HEK293 (cell line): ENCODE measurements around the gene DLL4.
A peak's percentile ranks its signal among the peaks of the same experiment; 100 is the strongest.

Experiments
- ATF2 ChIP-seq: fragments of 450-650 bp; formaldehyde crosslinking; IDR thresholded peaks from 2 replicates; pipeline ENCODE4 v1.5.1; 2016; ENCODE audit warnings: missing biosample characterization, missing genetic modification characterization, low read depth
- BCL6B ChIP-seq: fragments of 450-650 bp; formaldehyde crosslinking; IDR thresholded peaks from 2 replicates; pipeline ENCODE4 v1.5.1; 2017; ENCODE audit warnings: missing biosample characterization, missing genetic modification characterization
- CTCF ChIP-seq: fragments of 450-650 bp; formaldehyde crosslinking; IDR thresholded peaks from 2 replicates; pipeline ENCODE4 v1.5.1; 2016; ENCODE audit warnings: missing biosample characterization, missing genetic modification characterization
- ZBTB49 ChIP-seq: fragments of 450-650 bp; formaldehyde crosslinking; IDR thresholded peaks from 2 replicates; pipeline ENCODE4 v1.5.1; 2016; ENCODE audit warnings: missing biosample characterization, missing genetic modification characterization, low read depth
- ZEB2 ChIP-seq: fragments of 450-650 bp; formaldehyde crosslinking; IDR thresholded peaks from 2 replicates; pipeline ENCODE4 v1.5.1; 2016; ENCODE audit warnings: missing biosample characterization, missing genetic modification characterization
- ZNF121 ChIP-seq: fragments of 450-650 bp; formaldehyde crosslinking; IDR thresholded peaks from 2 replicates; pipeline ENCODE4 v1.5.1; 2016; ENCODE audit warnings: missing biosample characterization, missing genetic modification characterization
- ZNF23 ChIP-seq: fragments of 450-650 bp; formaldehyde crosslinking; IDR thresholded peaks from 2 replicates; pipeline ENCODE4 v1.5.1; 2016; ENCODE audit warnings: missing biosample characterization, missing genetic modification characterization, borderline replicate concordance
- ZNF398 ChIP-seq: fragments of 450-650 bp; formaldehyde crosslinking; IDR thresholded peaks from 2 replicates; pipeline ENCODE4 v1.5.1; 2017; ENCODE audit warnings: missing biosample characterization, missing genetic modification characterization
- ZNF449 ChIP-seq: fragments of 450-650 bp; formaldehyde crosslinking; IDR thresholded peaks from 2 replicates; pipeline ENCODE4 v1.5.1; 2017; ENCODE audit warnings: missing biosample characterization, mild to moderate bottlenecking, missing genetic modification characterization, moderate library complexity
- ZNF514 ChIP-seq: fragments of 450-650 bp; formaldehyde crosslinking; IDR thresholded peaks from 2 replicates; pipeline ENCODE4 v1.5.1; 2016; ENCODE audit warnings: missing biosample characterization, missing genetic modification characterization
- ZNF639 ChIP-seq: fragments of 450-650 bp; formaldehyde crosslinking; IDR thresholded peaks from 2 replicates; pipeline ENCODE4 v1.5.1; 2016; ENCODE audit warnings: missing biosample characterization, missing genetic modification characterization
- ZNF670 ChIP-seq: fragments of 450-650 bp; formaldehyde crosslinking; IDR thresholded peaks from 2 replicates; pipeline ENCODE4 v1.5.1; 2016; ENCODE audit warnings: missing biosample characterization, missing genetic modification characterization, low read depth

- no peak for TF ChIP-seq ATF2 (tag by site-specific recombination)
- TF ChIP-seq ZNF449 (tag by site-specific recombination): no peak
- peak; percentile 65 for TF ChIP-seq CTCF (tag by site-specific recombination)
- no peak for TF ChIP-seq ZBTB49
- no peak for TF ChIP-seq ZNF121
- TF ChIP-seq ZNF639 (tag by site-specific recombination): no peak
- TF ChIP-seq ZEB2 (tag by site-specific recombination): peak; percentile 66
- no peak for TF ChIP-seq ZNF670 (tag by site-specific recombination)
- TF ChIP-seq ZNF514 (tag by site-specific recombination): no peak
- TF ChIP-seq BCL6B (tag by site-specific recombination): no peak
- TF ChIP-seq ZNF398 (tag by site-specific recombination): peak; percentile 74
- TF ChIP-seq ZNF23 (tag by site-specific recombination): no peak
Observed at GRCh38 chr15:40952901-40953712, 24.0 kb downstream of the DLL4 start, which contains the start of gene CHAC1.
